ENCODE measurements around the gene NKAPL.

The NKAPL gene

DNA sequence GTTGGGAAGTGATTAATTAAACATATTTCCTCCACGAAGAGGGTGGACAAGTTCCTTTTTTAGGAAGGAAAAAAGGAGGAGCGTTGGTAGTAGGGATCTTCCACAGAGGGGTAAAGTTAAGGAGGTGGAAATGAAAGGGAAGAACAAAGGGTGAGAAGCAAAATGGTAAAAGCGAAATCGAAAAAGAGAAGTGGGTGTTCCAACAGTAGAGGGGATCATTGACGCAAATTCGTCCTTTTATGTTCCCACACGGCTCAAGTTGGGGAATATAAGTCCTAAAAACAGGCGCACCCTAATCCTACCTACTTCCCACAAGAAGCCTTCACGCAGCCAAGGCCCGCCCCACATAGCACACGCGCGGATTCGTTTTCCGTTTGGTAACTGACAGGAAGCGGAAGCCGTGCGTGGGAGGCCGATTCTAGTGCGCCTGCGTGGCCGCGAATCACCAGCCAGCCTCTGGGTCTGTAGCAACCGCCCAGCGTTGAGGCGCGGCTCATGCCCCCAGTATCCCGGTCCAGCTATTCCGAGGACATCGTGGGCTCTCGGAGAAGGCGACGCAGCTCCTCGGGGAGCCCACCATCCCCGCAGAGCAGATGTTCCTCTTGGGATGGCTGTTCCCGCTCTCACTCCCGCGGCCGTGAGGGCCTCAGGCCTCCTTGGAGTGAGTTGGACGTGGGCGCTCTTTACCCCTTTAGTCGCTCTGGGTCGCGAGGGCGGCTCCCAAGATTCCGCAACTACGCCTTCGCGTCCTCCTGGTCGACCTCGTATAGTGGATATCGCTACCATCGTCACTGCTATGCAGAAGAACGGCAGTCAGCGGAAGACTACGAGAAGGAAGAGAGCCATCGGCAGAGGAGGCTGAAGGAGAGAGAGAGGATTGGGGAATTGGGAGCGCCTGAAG is at the start of gene NKAPL:
Gene NKAPL, plus strand, starts transcription at position 421 of the 901 bp plus-strand sequence. Its CDS starts 75 bp downstream, at position 496.
- peak; percentile 59 for ATAC-seq
- peaks cover 14% of the 10 kb centered on the region for H3K36me3 Mint-ChIP-seq (ENCODE audit: low read depth)
- peak within 1 kb of the TSS; percentile 30 for H3K4me3 Mint-ChIP-seq
- peak within 1 kb of the TSS; percentile 55 for H3K27ac Mint-ChIP-seq
- peaks cover 4% of the 10 kb centered on the region for H3K27me3 Mint-ChIP-seq
- peak; percentile 68 for DNase-seq
- H3K4me1 Mint-ChIP-seq, result peaks cover 10% of the 10 kb centered on the region
- H3K9me3 Mint-ChIP-seq, result peaks cover 10% of the 10 kb centered on the region

DNA sequence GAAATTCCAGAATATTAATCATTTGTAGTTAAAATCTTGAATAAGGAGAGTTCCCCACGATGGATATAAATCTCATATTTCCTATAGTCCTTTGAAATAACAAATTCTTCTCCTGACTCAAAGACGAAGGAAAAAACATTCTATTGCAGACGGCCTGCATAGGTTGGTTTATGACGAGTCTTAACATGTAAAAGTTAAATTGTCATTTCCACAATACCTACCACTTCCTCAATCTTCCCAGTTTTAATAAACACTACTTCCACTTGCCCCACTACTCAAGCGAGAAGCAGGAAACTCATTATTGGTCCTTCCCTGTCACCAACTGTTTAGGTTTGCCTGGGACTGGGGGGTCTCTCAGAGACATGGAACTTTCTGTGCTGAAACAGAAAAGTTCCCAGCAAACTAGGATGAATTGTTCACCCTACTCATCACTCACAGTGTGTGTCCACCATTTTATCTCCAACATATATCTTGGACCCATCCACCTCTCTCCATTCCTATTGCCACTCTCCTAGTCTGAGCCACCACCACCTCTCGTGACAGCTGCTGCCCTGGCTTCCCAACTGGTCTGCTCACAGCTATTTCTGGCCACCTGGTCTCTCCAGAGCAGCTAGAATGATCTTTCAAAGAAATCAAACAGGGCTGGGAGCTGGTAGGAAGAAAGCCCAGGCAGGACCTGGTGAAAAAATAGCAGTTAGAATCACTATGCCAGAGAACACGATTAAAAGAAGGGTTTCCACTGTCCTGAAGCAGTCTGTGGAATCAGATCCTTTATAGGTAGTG is 49.2 kb upstream of the NKAPL start:
- ATAC-seq (no peak), DNase-seq (no peak)
- no peak overlapping the region for H3K4me3 Mint-ChIP-seq
- H3K9me3 Mint-ChIP-seq, result peaks cover 12% of the 10 kb centered on the region
- H3K4me1 Mint-ChIP-seq, result peaks cover 31% of the 10 kb centered on the region
- H3K36me3 Mint-ChIP-seq (ENCODE audit: low read depth), result peaks cover 6% of the 10 kb centered on the region
- no peak overlapping the region for H3K27ac Mint-ChIP-seq
- H3K27me3 Mint-ChIP-seq, result peaks cover 92% of the 10 kb centered on the region

DNA sequence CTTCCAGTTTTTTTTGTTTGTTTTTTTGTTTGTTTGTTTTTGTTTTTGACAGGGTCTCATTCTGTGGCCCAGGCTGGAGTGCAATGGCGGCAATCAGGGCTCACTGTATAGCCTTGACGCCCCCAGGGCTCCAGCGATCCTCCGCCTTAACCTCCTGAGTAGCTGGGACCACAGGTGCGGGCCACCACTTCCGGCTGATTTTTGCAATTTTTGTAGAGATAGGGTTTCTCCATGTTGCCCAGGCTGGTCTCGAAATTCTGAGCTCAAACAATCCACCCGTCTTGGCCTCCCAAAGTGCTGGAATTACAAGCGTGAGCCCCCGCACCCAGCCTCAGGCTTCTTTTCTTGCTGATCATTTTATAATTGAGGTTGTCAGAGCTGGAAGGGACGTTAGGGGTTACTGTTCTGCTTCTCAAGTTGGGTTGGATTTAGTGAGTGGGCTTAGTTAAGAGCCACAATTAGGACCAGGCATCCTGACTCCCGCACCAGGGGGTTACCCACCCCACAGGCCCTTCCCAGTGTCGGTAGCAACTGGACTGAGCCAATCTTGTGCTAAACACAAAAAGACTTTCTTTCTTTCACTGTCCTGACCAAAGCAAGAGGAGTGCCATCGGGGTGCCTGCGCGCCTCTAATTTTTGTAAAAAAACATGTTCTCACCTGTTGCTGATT is 47.1 kb upstream of the NKAPL start:
- ATAC-seq, result no peak
- peaks cover 30% of the 10 kb centered on the region for H3K4me1 Mint-ChIP-seq
- no peak for DNase-seq
- H3K36me3 Mint-ChIP-seq (ENCODE audit: low read depth), result peaks cover 6% of the 10 kb centered on the region
- H3K27ac Mint-ChIP-seq, result peak overlapping the region; percentile 92
- peaks cover 3% of the 10 kb centered on the region for H3K9me3 Mint-ChIP-seq
- H3K4me3 Mint-ChIP-seq, result peak overlapping the region; percentile 82
- H3K27me3 Mint-ChIP-seq, result peaks cover 93% of the 10 kb centered on the region

DNA sequence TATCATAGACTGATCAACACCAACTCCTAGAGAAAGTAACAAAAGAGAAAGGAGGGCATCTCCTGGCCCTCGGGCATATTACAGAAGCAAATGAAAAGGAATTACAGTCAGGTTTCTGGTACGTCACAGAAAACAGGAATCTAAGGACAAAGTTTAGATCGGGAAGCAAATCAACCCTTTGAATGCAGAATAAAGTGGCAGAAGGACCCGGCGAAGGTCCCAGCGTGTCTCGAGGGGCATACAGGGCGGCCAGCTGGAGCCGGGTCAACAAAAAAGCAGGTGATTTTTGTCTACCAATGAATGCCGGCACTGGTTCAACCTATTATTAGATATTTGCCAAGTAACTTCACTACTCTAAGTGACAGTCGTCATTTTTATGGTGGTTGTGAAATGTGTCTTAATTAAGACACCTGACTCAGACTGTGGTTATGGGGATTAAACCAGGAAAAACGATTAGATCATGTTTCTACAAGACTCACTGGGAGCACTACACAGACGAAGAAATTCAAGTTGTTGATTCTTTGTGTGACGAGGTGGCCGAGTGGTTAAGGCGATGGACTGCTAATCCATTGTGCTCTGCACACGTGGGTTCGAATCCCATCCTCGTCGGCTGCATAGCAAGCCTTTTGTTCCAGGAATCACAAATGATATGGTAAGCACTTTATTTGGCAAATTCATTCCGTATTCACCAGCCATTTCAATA is 46.4 kb upstream of the NKAPL start:
- Mint-ChIP-seq H3K4me1 (peaks cover 24% of the 10 kb centered on the region), H3K4me3 (peak overlapping the region; percentile 82), H3K27me3 (peaks cover 91% of the 10 kb centered on the region), H3K9me3 (no peaks in the 10 kb centered on the region), H3K27ac (peak overlapping the region; percentile 92), H3K36me3 (ENCODE audit: low read depth) (peaks cover 3% of the 10 kb centered on the region)
- DNase-seq (peak; percentile 75), ATAC-seq (peak; percentile 87)

DNA sequence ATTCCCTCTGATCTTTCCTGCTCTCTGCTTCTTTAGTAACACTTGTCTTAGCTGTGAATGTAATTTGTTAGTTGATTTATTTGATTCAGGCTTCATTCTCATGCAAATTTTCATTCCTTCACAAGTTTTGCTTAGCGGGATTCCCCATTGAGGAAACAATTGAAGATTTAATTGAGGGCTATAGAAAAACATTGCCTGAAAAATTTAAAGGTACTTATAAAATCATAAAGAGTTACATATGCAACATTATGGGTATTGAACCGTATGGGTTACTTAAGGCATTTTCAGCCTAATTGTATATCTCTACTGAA is 45.9 kb upstream of the NKAPL start:
- H3K4me1 Mint-ChIP-seq, result peaks cover 20% of the 10 kb centered on the region
- no peak for ATAC-seq
- H3K27ac Mint-ChIP-seq, result peak overlapping the region; percentile 92
- H3K9me3 Mint-ChIP-seq, result no peaks in the 10 kb centered on the region
- no peak for DNase-seq
- peaks cover 3% of the 10 kb centered on the region for H3K36me3 Mint-ChIP-seq (ENCODE audit: low read depth)
- H3K4me3 Mint-ChIP-seq, result peak overlapping the region; percentile 82
- H3K27me3 Mint-ChIP-seq, result peaks cover 91% of the 10 kb centered on the region

DNA sequence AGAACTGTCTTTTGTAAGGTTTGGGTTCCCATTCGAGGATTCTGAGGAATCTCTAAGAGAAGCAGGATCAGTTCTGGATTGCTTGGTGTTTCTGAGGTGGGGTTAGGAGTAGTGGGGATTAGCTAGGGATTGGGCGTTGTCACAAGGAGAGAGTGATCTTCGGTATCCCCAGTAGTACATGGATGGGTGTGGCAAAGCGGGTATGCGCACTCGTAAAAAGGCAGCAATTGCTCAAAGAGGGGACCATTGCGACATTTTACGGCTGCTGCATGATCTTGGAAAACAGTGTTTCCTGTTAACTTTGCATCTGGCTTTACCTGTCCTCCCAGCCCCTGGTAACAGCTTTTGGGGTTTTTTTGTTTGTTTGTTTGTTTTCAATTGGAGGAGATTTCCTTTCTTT is 43.7 kb upstream of the NKAPL start:
- Mint-ChIP-seq H3K27me3 (peaks cover 89% of the 10 kb centered on the region), H3K36me3 (ENCODE audit: low read depth) (peaks cover 3% of the 10 kb centered on the region), H3K9me3 (no peaks in the 10 kb centered on the region), H3K4me3 (no peak overlapping the region), H3K4me1 (peaks cover 23% of the 10 kb centered on the region), H3K27ac (no peak overlapping the region)
- DNase-seq, result no peak
- no peak for ATAC-seq

DNA sequence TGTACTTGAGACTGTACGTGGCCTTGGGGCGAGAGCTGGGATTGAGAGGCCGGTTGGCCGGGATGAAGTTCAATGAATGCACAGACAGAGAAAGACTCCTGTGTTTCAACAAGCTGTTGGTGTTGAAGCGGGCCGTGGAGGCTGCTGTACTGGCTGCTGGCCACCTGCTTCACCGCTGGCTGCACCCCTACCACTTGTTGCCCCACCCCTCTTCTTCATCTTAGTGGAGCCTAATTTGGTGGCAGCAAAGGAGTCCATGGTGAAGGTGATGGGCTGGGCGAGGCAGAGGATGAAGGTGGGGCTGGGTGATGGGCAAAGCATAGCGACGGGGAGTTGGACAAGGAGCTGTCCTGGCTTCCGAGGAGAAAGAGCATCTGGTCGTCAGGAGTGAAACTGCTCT is 41.2 kb upstream of the NKAPL start:
- DNase-seq, result no peak
- peaks cover 89% of the 10 kb centered on the region for H3K27me3 Mint-ChIP-seq
- H3K4me1 Mint-ChIP-seq, result peaks cover 14% of the 10 kb centered on the region
- H3K9me3 Mint-ChIP-seq, result no peaks in the 10 kb centered on the region
- ATAC-seq, result no peak
- no peaks in the 10 kb centered on the region for H3K36me3 Mint-ChIP-seq (ENCODE audit: low read depth)
- H3K4me3 Mint-ChIP-seq, result peak overlapping the region; percentile 76
- H3K27ac Mint-ChIP-seq, result no peak overlapping the region

DNA sequence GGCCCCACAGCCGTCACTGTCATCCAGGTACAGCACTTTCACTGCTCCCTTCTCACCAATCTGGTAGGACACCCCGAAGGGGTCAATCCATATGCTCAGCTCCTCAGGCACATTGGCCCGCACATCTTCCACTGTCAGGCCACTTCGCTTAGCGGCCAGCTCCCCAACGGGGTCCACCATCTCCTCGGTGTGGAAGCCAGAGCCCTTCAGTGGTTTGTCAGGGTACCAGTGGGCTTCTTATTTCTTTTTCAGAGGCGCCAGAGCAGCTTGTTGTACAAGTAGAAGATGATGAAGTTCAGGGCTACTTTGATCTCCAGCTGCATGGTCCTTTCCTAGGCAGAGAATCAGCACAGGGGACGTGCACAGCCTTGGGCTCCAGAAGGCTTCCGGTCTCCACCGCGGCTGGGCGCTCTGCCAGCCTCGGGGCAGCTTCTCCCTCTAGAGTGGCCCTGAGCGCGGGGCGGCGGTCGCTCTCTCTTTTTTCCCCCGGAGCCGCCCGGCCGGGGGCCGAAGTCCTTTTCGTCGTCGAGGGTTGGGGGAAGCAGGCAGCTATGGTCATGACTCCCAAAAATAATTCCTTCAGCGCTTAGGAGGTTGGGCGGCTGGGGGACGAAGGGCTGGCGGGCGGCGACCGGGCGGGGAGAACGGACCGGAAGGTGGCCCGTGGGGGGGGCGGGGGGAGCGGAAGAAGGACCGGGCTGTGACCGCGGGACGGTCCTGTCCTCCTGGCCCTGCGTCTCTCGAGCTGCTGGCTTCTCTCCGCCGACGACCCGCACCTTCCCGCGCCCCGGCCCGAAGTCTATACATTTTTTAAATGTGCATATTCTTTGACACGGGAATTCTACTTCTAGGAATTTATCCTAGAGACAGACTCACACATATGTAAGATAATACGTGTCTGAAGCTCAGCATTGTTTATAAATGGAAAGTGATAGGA is 40.5 kb upstream of the NKAPL start:
- peak overlapping the region; percentile 76 for H3K4me3 Mint-ChIP-seq
- DNase-seq (peak; percentile 56), ATAC-seq (peak; percentile 81)
- no peak overlapping the region for H3K27ac Mint-ChIP-seq
- H3K9me3 Mint-ChIP-seq, result no peaks in the 10 kb centered on the region
- H3K4me1 Mint-ChIP-seq, result peaks cover 11% of the 10 kb centered on the region
- no peaks in the 10 kb centered on the region for H3K36me3 Mint-ChIP-seq (ENCODE audit: low read depth)
- H3K27me3 Mint-ChIP-seq, result peaks cover 89% of the 10 kb centered on the region

DNA sequence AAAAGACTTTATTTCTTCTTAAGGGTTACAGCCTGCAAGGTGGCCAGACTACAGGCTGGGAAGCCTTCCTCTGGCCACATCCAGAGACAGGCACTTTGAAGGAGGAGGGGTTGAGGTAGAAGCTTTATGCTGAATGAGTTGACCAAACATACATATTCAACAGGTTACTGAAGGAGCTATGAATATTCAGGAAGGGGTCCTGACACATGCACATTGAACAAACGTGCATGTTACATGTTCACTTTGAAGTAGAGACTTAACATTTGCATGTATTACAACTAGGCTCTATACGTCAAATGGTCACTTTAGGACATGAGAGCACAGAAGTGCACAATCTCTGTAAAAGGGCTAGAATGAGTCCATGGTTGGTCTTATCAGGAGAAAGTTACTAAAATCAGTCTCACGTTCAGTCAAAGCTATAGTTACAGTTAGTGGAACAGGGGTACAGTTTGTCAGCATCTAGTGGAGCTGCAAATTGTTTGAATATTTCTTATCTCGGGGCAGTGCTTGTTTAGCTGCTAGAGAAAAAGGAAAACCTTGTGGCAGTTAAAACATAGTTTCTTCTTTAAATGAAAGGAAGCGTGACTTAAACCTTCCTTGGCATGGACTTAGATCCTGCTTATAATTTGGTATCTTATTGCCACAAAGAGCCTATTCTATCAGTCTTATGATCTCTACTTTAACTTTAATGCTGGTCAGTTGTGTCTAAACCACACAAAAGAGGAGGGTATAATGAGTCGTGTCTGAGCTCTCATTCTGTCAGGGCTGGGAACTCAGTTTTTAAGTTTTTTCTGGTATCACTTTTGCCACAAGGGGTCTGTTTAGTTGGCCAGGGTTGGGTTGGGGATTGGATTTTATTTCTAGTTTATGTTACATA is 38.6 kb upstream of the NKAPL start:
- Mint-ChIP-seq H3K4me3 (no peak overlapping the region), H3K27me3 (peaks cover 87% of the 10 kb centered on the region), H3K9me3 (no peaks in the 10 kb centered on the region), H3K36me3 (ENCODE audit: low read depth) (no peaks in the 10 kb centered on the region), H3K27ac (no peak overlapping the region), H3K4me1 (peaks cover 18% of the 10 kb centered on the region)
- DNase-seq (no peak), ATAC-seq (no peak)

DNA sequence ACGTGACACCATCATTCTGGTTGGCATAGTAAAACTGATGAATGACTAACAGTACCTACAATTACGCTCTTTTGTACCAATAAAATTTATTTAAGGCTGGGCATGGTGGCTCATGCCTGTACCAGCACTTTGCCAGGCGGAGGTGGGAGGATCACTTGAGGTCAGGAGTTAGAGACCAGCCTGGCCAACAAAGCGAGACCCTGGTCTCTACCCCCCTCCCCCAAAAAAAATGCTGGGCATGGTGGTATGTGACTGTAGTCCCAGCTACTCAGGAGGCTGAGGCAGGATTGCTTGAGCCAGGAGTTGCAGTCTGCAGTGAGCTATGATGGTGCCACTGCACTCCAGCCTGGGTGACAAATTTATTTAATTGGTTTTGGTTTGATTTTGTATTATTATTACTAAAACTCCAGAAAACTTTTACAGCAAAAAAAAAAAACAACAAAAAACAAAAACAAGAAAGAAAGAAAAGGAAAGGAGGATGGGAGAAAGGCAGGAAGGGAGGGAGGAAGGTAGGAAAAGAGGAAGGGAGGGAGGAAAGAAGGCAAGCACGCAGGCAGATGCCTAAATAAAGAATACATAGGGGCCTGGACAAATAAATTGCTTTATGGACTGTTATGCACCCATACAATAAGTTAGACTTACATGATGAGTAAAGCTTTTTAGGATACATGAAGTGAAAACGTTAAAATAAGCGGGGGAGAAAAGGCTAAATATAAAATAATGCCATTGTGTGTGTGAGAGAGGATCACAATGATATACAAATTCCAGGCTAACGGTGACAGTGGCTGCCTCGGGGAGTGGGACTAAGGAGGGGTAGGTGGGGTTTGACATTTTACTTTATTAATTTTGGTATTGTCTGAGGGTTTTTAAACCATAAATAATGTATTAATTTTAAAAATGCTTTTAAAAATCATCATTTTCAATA is 34.7 kb upstream of the NKAPL start:
- H3K27ac Mint-ChIP-seq, result peak overlapping the region; percentile 73

DNA sequence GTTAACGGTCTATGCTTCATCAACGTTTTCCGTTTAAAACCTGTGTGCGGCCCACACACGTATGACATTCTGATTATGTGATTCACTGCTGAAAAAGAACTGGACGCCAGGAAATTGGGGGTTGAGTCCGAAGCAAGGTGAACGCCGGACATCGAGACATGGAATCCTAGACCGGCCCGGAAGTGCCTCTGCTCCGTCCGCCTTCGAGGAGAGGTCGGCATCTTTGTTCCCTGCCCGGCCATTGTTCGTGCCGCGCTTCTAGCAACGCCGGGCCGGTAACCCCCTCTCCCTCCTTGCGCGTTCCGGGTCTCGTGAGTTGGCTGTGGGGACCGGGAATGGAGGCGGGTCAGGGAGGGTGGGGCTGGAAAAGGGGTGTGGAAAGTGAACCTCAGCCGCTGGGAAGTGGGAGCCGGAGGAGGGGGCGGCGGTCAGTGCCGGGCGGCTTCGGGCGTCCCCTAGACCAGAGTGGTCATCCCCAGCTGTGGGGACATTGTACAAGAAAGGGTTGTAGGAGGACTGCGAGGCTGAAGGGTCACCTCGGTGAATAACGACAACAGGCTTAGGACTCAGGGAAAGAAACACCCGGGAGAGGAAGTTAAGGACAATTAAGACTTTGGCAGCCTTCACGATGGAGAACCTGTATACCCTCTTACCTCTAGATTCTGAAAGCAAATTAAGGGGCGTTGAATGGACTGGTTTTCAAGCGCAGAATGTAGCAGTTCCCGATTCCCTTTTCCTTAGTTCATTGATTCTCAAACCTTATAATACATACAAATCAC is 33.9 kb upstream of the NKAPL start, which contains the start of gene ZSCAN9:
Gene ZSCAN9, plus strand, starts transcription at position 220 of the 779 bp plus-strand sequence. CDS start 1,810 bp downstream, outside the sequence.
- DNase-seq (peak; percentile 61), ATAC-seq (peak; percentile 81)
- H3K4me3 Mint-ChIP-seq, result peak within 1 kb of the TSS; percentile 85
- H3K36me3 Mint-ChIP-seq (ENCODE audit: low read depth), result peaks cover 3% of the 10 kb centered on the region
- peaks cover 11% of the 10 kb centered on the region for H3K4me1 Mint-ChIP-seq
- peaks cover 49% of the 10 kb centered on the region for H3K27me3 Mint-ChIP-seq
- no peaks in the 10 kb centered on the region for H3K9me3 Mint-ChIP-seq
- H3K27ac Mint-ChIP-seq, result peak within 1 kb of the TSS; percentile 73

More for the DNA sequence above, 34.7 kb upstream of the NKAPL start:
- H3K27me3 Mint-ChIP-seq, result peaks cover 57% of the 10 kb centered on the region
- H3K36me3 Mint-ChIP-seq (ENCODE audit: low read depth), result no peaks in the 10 kb centered on the region
- H3K4me3 Mint-ChIP-seq, result peak overlapping the region; percentile 85
- ATAC-seq (no peak), DNase-seq (no peak)
- H3K4me1 Mint-ChIP-seq, result peaks cover 11% of the 10 kb centered on the region
- H3K9me3 Mint-ChIP-seq, result no peaks in the 10 kb centered on the region
